CD4-positive, alpha-beta T cell treated with Interleukin-6 at 100 ng/mL for 8 hours (primary cell): ENCODE measurements around the gene STX1B.

Experiments used
- DNase-seq: peaks from one replicate; pipeline ENCODE4 v3.0.0-alpha.2; 2020; ENCODE audit warnings: mixed read lengths, low spot score

The STX1B gene

DNA sequence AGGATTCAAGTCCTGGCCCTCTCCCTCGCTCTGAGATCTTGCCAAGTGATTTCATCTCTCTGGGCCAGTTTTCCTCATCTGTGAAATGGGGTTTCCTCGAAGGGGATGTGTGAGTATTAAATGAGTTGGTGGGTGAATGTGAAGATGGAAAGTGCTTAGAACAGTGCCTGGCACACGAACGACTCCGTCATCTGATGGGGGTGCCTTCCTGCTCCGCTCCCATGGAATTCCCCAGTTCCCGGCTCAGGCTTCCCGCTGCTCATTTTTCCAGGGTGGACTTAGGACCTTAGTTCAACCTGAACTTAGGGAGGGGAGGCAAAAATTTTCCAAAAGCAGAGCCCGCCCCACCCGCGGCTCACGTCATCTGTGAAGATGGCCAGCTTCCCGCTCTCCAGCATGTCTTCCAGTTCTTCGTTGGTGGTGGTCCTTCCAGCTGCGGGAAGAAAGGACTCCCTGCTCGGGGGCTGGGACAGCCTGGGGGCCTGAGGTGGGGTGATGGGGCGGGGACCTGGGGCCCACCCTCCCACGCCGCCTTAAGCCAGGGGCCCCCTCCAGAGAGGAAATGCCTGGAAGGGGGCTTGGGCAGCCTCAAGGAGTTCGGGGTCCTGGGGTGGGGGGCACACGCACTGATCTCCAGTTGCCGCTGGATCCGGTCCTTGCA lies 14.0 kb downstream of the STX1B start:
- no peak for DNase-seq

DNA sequence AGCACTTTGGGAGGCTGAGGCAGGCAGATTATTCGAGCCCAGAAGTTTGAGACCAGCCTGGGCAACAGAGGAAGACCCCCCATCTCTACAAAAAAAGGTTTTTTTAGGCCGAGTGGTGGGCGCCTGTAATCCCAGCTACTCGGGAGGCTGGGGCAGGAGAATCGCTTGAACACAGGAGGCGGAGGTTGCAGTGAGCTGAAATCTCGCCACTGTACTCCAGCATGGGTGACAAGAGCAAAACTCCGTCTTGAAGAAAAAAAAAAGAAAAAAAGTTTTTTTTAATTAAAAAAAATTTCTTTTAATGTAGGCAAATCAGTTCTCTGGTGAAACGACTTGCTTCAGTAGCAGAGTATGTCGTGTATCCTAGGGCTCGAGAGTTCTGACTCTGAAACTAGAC lies 14.5 kb downstream of the STX1B start:
- DNase-seq: no peak

DNA sequence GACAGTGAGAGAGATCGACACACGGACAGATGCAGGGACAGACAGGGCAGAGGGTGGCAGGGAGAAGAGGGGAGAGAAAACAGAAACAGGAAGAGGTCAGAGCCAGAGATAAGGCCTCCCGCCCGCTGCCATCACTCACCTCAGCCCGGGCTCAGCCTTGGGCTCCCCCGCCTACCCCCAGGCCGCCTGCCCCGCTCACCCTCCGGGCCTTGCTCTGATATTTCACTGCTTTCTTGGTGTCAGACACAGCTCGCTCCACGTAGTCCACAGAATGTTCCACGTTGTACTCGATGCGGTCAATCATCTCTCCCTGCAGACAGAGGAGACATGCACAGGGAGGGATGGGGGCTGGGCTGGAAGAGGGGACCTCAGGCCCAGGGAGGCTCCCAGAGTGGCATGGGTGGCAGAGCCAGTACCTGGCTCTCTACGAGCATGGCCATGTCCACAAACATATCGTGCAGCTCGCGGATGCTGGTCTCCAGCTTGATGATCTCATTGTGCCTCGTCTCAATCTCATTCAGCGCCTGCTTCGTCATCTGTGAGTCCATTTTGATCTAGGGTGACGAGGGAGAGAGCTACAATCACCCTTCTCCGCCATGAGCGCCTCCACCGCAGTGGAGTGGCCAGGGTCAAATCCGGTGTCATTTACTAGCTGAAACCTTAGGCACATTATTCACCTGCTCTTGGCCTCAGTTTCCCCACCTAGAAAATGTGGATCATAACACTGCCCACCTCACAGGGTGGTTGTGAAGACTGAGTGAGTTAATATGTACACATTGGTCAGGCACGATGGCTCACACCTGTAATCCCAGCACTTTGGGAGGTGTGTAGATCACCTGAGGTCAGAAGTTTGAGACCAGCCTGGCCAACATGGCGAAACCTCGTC lies 17.3 kb downstream of the STX1B start:
- no peak for DNase-seq

DNA sequence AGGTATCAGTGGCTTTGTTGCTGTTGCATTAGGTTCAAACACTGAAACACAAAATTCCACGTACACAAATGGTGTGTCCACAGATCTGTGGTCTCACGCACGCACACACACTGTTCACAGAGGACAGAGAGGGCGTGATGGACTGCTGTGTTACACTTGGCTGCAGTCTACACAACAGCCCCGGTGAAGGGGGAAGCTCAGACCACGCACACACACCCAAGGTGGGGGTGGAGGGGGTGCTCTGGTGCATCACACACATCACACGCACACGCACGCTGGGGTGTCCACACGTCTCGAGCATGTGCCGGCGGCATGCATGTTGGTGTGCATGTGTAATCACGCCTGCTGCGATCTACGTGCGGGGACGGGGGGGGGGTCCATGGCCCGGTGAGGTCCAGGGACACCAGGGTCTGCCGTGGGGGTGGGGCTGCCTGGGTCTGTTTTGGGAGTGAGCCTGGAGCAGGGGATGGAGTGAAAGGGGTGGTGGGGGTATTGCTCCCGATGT lies 18.1 kb downstream of the STX1B start:
- DNase-seq: no peak

DNA sequence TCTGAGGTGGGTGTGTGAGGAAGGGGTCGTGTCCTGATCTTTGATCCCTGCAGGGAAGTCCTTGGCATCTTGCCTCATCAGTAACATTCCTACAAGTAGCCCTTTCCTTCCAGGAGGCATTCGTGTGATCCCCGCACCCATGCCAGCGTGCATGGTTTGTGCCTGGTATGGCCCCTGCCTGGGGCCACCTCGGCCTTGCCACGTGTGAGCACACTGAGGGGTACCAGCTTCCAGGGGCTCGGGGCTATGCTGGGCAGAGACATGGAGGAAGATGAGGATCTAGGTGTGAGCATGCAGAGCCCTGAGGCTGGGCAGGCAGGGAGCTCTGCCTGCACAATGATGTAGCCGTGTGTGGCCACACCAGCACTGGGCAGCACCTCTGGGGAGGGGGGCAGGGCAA lies 19.4 kb downstream of the STX1B start:
- no peak for DNase-seq

GRCh38 chr16:30990105-30990504 lies 20.3 kb downstream of the STX1B start:
- DNase-seq: no peak

- no peak for DNase-seq
These were observed 20.9 kb downstream of the STX1B start for GRCh38 chr16:30989469-30990047.

- DNase-seq: no peak
These were observed 22.8 kb downstream of the STX1B start for GRCh38 chr16:30987581-30988190.

DNA sequence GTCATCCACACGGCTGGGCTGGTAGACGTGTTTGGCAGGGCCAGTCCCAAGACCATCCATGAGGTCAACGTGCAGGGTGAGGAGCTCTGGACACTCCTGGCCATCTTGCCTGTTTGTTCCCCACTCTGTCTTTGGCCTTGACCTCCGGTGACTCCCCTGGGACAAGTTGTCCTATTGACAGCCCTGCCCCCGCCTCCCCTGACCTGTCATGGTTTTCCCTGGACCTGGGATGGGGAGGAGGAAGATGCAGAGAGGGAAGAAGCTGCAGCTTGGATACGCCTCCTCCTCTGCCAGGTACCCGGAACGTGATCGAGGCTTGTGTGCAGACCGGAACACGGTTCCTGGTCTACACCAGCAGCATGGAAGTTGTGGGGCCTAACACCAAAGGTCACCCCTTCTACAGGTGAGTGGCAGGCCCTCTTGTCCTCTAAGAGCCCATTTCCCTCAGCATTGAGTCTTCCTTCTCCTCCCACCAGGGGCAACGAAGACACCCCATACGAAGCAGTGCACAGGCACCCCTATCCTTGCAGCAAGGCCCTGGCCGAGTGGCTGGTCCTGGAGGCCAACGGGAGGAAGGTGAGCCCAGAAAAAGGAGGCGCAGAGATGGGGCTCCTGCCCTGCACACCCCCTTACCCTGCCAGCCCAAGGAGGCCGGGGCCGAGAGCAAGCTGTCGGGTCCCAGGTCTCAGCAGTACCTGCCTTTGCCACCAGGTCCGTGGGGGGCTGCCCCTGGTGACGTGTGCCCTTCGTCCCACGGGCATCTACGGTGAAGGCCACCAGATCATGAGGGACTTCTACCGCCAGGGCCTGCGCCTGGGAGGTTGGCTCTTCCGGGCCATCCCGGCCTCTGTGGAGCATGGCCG lies 24.1 kb downstream of the STX1B start:
- DNase-seq: no peak

DNA sequence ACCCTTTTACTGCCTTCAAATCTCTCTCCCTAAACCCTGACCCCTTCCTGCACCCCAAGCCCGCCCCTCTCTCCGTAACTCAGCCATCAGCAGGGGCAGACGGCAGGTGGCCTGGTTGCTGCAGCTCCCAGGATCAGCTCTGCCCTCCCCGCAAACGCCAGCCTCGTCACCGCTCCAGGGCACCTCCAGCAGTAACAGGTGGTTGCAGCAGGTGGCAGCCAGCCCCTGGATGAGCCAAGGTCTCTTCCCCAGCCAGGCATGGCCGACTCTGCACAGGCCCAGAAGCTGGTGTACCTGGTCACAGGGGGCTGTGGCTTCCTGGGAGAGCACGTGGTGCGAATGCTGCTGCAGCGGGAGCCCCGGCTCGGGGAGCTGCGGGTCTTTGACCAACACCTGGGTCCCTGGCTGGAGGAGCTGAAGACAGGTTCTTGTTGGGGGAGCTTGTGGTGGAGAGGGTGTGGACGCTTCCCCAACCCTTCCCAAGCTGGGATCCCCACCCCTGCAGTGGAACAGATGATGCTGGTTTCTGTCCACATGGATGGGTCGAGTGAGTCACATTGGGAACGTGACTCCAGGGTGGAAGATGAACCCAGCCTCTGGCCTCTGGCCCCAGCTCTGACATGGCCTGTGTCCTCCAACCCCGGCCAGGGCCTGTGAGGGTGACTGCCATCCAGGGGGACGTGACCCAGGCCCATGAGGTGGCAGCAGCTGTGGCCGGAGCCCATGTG lies 24.9 kb downstream of the STX1B start:
- no peak for DNase-seq

GRCh38 chr16:30984669-30985400 lies 25.6 kb downstream of the STX1B start, which contains the start of gene HSD3B7:
Gene HSD3B7 (plus strand): TSS chr16:30985207. CDS start chr16:30985659, 452 bp downstream.
- DNase-seq: peak; percentile 65

DNA sequence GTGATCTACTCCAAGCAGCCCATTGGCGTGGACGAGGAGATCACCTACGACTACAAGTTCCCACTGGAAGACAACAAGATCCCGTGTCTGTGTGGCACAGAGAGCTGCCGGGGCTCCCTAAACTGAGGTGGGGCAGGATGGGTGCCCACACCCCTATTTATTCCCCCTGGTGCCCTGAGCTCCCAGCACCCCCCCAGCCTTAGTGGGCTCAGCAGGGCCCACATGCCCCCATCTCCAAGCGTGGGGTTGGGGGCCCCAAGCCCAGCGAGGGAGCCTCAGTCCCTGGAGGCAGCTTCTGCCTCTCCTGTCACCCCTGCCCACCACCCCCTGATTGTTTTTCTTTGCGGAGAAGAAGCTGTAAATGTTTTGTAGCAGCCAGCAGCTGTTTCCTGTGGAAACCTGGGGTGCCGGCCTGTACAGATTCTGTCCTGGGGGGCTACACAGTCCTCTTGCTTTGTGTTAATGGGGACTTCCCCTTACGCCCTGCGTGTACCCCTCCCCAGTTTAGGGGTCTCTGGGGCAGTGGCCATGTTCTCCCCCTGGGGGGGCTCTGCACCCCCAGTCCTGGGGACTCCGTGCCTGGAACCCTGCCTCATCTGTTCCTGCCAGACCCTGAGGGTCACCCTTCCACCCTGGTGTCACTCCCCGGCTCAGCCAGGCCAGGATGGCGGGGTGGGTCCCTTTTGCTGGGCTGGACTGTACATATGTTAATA lies 26.4 kb downstream of the STX1B start:
- DNase-seq: no peak

DNA sequence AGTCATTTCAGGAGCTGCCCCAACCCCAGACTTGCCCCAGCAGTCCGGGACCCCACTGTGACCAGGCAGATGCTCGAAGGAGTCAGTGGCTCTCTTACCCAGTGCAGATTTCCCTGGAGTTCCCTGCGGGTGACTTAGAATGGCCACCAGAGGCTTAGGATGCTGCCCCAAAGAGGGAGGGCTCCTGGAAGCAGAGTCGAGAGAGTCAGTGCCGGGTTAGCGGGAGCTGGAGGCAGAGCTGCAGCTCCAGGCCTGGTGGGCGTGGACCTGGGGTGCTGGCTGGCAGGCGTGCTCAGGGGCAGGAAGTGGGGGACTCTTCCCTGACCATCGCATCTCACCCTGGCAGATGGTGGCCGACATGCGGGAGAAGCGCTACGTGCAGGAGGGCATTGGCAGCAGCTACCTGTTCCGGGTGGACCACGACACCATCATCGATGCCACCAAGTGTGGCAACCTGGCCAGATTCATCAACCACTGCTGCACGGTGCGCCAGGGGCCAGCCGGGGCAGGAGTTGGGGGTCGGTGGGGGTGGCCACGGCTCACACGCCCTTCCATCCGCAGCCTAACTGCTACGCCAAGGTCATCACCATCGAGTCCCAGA lies 27.0 kb downstream of the STX1B start:
- DNase-seq: no peak

- no peak for DNase-seq
These were observed 27.7 kb downstream of the STX1B start for GRCh38 chr16:30982548-30983288.

DNA sequence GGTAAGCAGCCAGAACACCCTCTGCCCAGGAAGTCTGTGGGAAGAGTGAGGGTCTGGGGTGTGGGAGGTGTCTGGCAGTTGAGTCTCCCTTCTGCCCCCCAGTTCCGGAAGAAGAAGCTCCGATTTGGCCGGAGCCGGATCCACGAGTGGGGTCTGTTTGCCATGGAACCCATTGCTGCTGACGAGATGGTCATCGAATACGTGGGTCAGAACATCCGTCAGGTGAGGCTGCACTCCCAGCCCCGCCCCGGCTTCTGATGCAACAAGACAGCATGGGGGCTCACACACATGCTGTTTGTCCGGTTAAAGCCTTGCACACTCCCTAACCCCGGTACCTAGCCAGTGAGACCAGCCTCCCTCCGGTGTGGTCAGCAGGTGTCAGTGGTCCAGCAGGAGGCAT lies 29.5 kb downstream of the STX1B start:
- DNase-seq: no peak

DNA sequence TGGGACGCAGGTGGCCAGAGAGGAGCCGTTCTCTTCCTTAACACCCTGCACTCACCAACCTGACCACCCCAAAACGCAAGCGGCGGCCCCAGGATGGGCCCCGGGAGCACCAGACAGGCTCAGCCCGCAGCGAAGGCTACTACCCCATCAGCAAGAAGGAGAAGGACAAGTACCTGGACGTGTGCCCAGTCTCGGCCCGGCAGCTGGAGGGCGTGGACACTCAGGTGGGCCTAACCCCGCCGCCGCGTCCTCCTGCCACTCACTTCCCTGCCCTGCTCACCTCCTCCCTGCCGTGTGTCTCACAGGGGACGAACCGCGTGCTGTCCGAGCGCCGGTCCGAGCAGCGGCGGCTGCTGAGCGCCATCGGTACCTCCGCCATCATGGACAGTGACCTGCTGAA lies 30.0 kb downstream of the STX1B start:
- no peak for DNase-seq

DNA sequence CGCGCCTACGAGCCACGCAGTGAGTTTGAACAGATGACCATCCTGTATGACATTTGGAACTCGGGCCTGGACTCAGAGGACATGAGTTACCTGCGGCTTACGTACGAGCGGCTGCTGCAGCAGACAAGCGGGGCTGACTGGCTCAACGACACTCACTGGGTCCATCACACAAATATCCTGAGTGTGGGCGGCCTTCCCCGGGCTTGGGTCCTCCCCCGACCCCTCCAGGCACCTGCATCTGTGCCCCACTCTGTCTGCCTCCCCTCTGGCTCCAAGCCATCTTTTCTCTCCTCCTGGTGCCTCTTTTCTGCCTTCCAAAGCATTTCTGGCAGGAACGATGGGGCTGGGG lies 30.4 kb downstream of the STX1B start:
- no peak for DNase-seq
